ENCODE data around the gene PPIL4.

PPIL4 gene

GRCh38 chr6:149559389-149559788 lies 13.5 kb upstream of the PPIL4 start:
- H3K9me3 Mint-ChIP-seq: no peaks in the 10 kb centered on the region
- no peak overlapping the region for H3K4me3 Mint-ChIP-seq
- no peaks in the 10 kb centered on the region for H3K36me3 Mint-ChIP-seq (ENCODE audit: low read depth)

DNA sequence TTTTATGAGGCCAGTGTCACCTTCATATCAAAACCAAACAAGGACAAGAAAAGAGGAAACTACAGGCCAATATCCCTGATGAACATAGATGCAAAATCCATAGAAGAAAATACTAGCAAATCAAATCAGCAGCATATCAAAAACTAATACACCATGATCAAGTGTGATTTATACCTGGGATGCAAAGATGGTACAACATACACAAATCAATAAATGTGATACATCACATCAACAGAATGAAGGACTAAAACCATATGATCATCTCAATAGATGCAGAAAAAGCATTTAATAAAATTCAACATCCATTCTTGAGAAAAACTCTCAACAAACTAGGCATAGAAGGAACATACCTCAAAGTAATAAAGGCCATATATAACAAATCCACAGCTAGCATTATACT lies 12.2 kb upstream of the PPIL4 start:
- no peak overlapping the region for H3K27ac Mint-ChIP-seq
- no peak overlapping the region for H3K4me3 Mint-ChIP-seq
- peaks cover 63% of the 10 kb centered on the region for H3K27me3 Mint-ChIP-seq (ENCODE audit: low read depth)
- H3K36me3 Mint-ChIP-seq (ENCODE audit: low read depth): no peaks in the 10 kb centered on the region
- no peaks in the 10 kb centered on the region for H3K9me3 Mint-ChIP-seq
- H3K4me1 Mint-ChIP-seq (ENCODE audit: low read depth): no peaks in the 10 kb centered on the region

More at GRCh38 chr6:149559389-149559788, 13.5 kb upstream of the PPIL4 start:
- Mint-ChIP-seq H3K27ac (no peak overlapping the region), H3K4me1 (ENCODE audit: low read depth) (peaks cover 2% of the 10 kb centered on the region), H3K27me3 (ENCODE audit: low read depth) (peaks cover 62% of the 10 kb centered on the region)

DNA sequence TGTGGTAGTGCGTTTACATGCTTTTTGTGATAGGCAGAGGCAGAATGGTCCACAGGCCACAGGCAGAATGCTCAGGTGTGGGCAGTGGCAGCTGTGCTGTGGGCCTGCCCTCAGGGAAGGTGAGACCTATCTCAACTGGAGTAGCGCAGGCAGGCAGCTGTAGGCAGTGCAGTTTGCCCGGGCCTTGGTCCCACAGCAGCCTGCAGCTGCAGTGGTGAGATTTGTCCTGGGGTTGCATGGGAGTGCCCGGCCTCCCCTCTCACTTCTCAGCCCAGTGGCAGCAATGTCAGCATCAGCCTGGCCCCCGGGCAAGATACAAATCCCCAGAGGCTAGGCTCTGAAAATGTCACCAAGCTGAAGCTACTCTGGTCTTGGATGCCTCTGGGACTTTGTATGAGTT lies 6.1 kb upstream of the PPIL4 start:
- Mint-ChIP-seq H3K27me3 (ENCODE audit: low read depth) (peaks cover 40% of the 10 kb centered on the region), H3K9me3 (no peaks in the 10 kb centered on the region), H3K4me3 (no peak overlapping the region), H3K36me3 (ENCODE audit: low read depth) (no peaks in the 10 kb centered on the region), H3K27ac (no peak overlapping the region), H3K4me1 (ENCODE audit: low read depth) (peaks cover 5% of the 10 kb centered on the region)

DNA sequence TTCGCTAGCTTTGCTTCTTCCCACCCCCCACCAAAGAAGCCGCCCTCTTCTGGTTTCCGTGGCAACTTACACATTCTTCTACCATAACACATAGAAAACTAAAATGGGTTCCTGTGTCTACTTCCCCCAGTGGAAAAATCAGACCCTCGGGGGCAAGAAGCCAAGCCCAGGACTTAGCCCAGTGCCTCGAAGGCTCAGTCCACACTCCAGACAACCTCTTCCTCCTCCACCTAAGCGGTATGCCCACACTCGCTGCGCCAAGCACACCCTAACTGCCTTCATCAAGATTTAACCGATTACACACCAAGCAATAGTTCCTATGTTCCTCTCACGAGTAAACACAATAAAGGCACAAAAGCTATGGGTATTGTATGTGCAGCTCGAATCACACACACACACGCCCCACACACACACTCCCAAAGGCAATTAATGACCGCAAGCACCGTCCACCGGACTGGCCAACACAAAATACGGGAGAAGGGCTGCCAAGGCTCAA lies 537 bp downstream of the PPIL4 start:
- peaks cover 33% of the 10 kb centered on the region for H3K4me1 Mint-ChIP-seq (ENCODE audit: low read depth)
- H3K27me3 Mint-ChIP-seq (ENCODE audit: low read depth): peaks cover 14% of the 10 kb centered on the region
- H3K9me3 Mint-ChIP-seq: no peaks in the 10 kb centered on the region
- peaks cover 12% of the 10 kb centered on the region for H3K36me3 Mint-ChIP-seq (ENCODE audit: low read depth)
- H3K4me3 Mint-ChIP-seq: peak overlapping the region; percentile 97
- H3K27ac Mint-ChIP-seq: peak overlapping the region; percentile 99

- Mint-ChIP-seq H3K4me1 (ENCODE audit: low read depth) (peaks cover 33% of the 10 kb centered on the region), H3K36me3 (ENCODE audit: low read depth) (peaks cover 12% of the 10 kb centered on the region), H3K27me3 (ENCODE audit: low read depth) (peaks cover 12% of the 10 kb centered on the region), H3K9me3 (no peaks in the 10 kb centered on the region), H3K27ac (peak overlapping the region; percentile 99), H3K4me3 (peak overlapping the region; percentile 97)
Measured at GRCh38 chr6:149544646-149545257, 1.1 kb downstream of the PPIL4 start.

DNA sequence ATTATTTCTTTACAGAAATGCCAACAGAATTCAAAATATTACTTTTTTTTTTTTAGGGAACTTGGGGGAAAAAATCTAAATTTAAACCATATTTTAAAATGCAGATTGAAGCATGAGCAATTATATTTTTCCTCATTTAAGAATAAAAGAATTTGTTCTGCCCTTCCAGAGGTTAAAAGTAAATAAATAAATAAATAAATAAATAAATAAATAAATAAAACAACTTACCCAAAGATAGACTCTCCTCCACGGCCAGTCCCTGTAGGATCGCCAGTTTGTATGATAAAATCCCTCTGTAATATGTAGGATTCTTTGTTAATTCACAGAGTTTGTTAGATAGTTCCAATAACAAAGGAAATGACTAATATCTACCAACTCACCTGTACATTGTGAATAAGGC lies 4.7 kb downstream of the PPIL4 start:
- H3K27ac Mint-ChIP-seq: no peak overlapping the region

DNA sequence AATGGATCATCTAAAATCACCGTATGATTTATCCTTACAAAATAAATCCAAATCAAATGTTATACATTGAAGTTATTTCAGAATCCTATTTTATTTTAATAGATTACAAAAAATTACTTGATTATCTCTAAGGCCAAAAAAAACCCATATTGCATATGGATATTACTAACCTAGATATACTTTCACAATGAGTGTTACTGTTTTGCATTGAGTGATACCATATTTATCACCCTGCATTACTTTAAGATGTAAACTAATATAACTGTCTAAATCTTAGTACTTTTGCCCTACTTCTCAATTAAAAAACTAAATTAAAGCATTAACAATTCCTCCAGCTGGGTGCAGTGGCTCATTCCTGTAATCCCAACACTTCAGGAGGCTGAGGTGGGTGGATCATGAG lies 11.1 kb downstream of the PPIL4 start:
- no peaks in the 10 kb centered on the region for H3K9me3 Mint-ChIP-seq

More for the DNA sequence above, 4.7 kb downstream of the PPIL4 start:
- no peak overlapping the region for H3K4me3 Mint-ChIP-seq
- no peaks in the 10 kb centered on the region for H3K9me3 Mint-ChIP-seq
- no peaks in the 10 kb centered on the region for H3K27me3 Mint-ChIP-seq (ENCODE audit: low read depth)
- H3K4me1 Mint-ChIP-seq (ENCODE audit: low read depth): peaks cover 28% of the 10 kb centered on the region
- peaks cover 25% of the 10 kb centered on the region for H3K36me3 Mint-ChIP-seq (ENCODE audit: low read depth)

DNA sequence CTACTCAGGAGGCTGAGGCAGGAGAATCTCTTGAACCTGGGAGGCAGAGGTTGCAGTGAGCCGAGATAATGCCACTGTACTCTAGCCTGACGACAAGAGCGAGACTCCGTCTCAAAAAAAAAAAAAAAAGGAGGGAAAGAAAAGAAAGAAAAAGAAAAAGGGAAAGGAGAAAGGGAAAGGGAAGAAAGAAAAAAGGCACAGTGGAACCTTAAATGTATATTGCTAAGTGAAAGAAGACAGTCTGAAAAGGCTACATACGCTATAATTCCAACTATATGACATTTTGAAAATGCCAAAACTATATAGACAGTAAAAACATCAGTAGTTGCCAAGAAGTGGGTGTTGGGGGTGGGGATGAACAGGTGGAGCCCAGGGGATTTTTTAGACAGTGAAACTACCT lies 16.2 kb downstream of the PPIL4 start:
- H3K9me3 Mint-ChIP-seq: no peaks in the 10 kb centered on the region
- H3K36me3 Mint-ChIP-seq (ENCODE audit: low read depth): peaks cover 33% of the 10 kb centered on the region
- H3K4me1 Mint-ChIP-seq (ENCODE audit: low read depth): peaks cover 4% of the 10 kb centered on the region
- no peak overlapping the region for H3K27ac Mint-ChIP-seq
- H3K4me3 Mint-ChIP-seq: no peak overlapping the region
- no peaks in the 10 kb centered on the region for H3K27me3 Mint-ChIP-seq (ENCODE audit: low read depth)

More for the DNA sequence above, 11.1 kb downstream of the PPIL4 start:
- H3K36me3 Mint-ChIP-seq (ENCODE audit: low read depth): peaks cover 34% of the 10 kb centered on the region
- no peaks in the 10 kb centered on the region for H3K27me3 Mint-ChIP-seq (ENCODE audit: low read depth)
- H3K27ac Mint-ChIP-seq: no peak overlapping the region
- H3K4me1 Mint-ChIP-seq (ENCODE audit: low read depth): no peaks in the 10 kb centered on the region
- no peak overlapping the region for H3K4me3 Mint-ChIP-seq

DNA sequence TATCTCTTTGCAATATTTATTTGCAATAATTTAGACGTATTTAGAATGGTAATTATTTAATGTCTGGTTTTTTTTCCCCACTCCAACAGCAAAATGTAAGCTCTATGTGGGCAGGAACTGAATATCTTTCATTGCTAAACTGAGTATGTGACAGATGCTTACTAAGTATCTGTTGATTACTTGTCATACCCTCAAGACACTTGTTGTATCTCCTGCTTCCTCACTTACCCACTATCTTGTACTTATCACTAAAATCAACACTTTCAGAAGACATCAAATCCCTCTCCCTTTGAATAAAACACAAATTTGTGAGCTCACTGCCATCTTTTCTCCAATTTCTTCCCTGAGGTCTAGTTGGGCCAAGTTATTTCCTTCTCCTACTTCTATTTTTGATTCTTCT lies 30.3 kb downstream of the PPIL4 start:
- Mint-ChIP-seq H3K27ac (peak overlapping the region; percentile 24), H3K4me1 (ENCODE audit: low read depth) (peaks cover 42% of the 10 kb centered on the region), H3K36me3 (ENCODE audit: low read depth) (peaks cover 31% of the 10 kb centered on the region), H3K4me3 (no peak overlapping the region), H3K27me3 (ENCODE audit: low read depth) (no peaks in the 10 kb centered on the region), H3K9me3 (peaks cover 4% of the 10 kb centered on the region)

- Mint-ChIP-seq H3K4me1 (ENCODE audit: low read depth) (peaks cover 45% of the 10 kb centered on the region), H3K27ac (no peak overlapping the region), H3K9me3 (peaks cover 4% of the 10 kb centered on the region), H3K27me3 (ENCODE audit: low read depth) (no peaks in the 10 kb centered on the region), H3K36me3 (ENCODE audit: low read depth) (peaks cover 30% of the 10 kb centered on the region), H3K4me3 (no peak overlapping the region)
Measured at GRCh38 chr6:149513915-149514314, 31.9 kb downstream of the PPIL4 start.

GRCh38 chr6:149510793-149511512 lies 34.9 kb downstream of the PPIL4 start:
- no peaks in the 10 kb centered on the region for H3K27me3 Mint-ChIP-seq (ENCODE audit: low read depth)
- H3K4me3 Mint-ChIP-seq: no peak overlapping the region
- H3K27ac Mint-ChIP-seq: peak overlapping the region; percentile 33
- H3K9me3 Mint-ChIP-seq: peaks cover 4% of the 10 kb centered on the region
- H3K36me3 Mint-ChIP-seq (ENCODE audit: low read depth): peaks cover 24% of the 10 kb centered on the region
- peaks cover 40% of the 10 kb centered on the region for H3K4me1 Mint-ChIP-seq (ENCODE audit: low read depth)

GRCh38 chr6:149508485-149508884 lies 37.4 kb downstream of the PPIL4 start:
- no peaks in the 10 kb centered on the region for H3K27me3 Mint-ChIP-seq (ENCODE audit: low read depth)
- H3K27ac Mint-ChIP-seq: peak overlapping the region; percentile 74
- H3K9me3 Mint-ChIP-seq: no peaks in the 10 kb centered on the region
- H3K4me3 Mint-ChIP-seq: peak overlapping the region; percentile 47
- H3K36me3 Mint-ChIP-seq (ENCODE audit: low read depth): peaks cover 28% of the 10 kb centered on the region
- H3K4me1 Mint-ChIP-seq (ENCODE audit: low read depth): peaks cover 46% of the 10 kb centered on the region

GRCh38 chr6:149503872-149504271 lies 42.0 kb downstream of the PPIL4 start:
- Mint-ChIP-seq H3K27me3 (ENCODE audit: low read depth) (no peaks in the 10 kb centered on the region), H3K9me3 (no peaks in the 10 kb centered on the region), H3K27ac (no peak overlapping the region), H3K4me1 (ENCODE audit: low read depth) (peaks cover 46% of the 10 kb centered on the region), H3K36me3 (ENCODE audit: low read depth) (peaks cover 33% of the 10 kb centered on the region), H3K4me3 (no peak overlapping the region)

GRCh38 chr6:149503276-149503675 lies 42.6 kb downstream of the PPIL4 start:
- Mint-ChIP-seq H3K27me3 (ENCODE audit: low read depth) (no peaks in the 10 kb centered on the region), H3K9me3 (no peaks in the 10 kb centered on the region), H3K36me3 (ENCODE audit: low read depth) (peaks cover 35% of the 10 kb centered on the region), H3K27ac (no peak overlapping the region), H3K4me3 (no peak overlapping the region), H3K4me1 (ENCODE audit: low read depth) (peaks cover 44% of the 10 kb centered on the region)

GRCh38 chr6:149501768-149502167 lies 44.1 kb downstream of the PPIL4 start:
- H3K27ac Mint-ChIP-seq: peak overlapping the region; percentile 1
- H3K9me3 Mint-ChIP-seq: no peaks in the 10 kb centered on the region
- peaks cover 32% of the 10 kb centered on the region for H3K36me3 Mint-ChIP-seq (ENCODE audit: low read depth)
- H3K4me3 Mint-ChIP-seq: no peak overlapping the region
- no peaks in the 10 kb centered on the region for H3K27me3 Mint-ChIP-seq (ENCODE audit: low read depth)
- peaks cover 49% of the 10 kb centered on the region for H3K4me1 Mint-ChIP-seq (ENCODE audit: low read depth)

All from T-helper 1 cell treated with Interleukin-12 subunit alpha and Interleukin-12 subunit beta and Interleukin-4 antibody, amounts not matched to agents 30 μg/mL and 1 μg/mL, for 36 hours (primary cell).